Panc1 (cell line): ENCODE measurements around the gene JOSD1. TPM values are rescaled to one million over a fixed set of nuclear protein-coding genes. Genes with fewer than 3 reads are reported as not detected.

Experiments
- ATAC-seq: fragments of 200-7000 bp; cut with Tn5 transposase; 2 replicates; pipeline ENCODE4 v1.9.1; 2020; ENCODE audit warnings: mild to moderate bottlenecking, moderate library complexity
- BruUV-seq: library from RNA; stranded (reverse); fragments of 400-500 nt; replicated peaks from 2 replicates; lab custom pipeline; 2021; lab: Mats Ljungman, UMichigan
- CTCF ChIA-PET: fragments of 300-600 bp; sonication (Branson Sonifier 250); formaldehyde crosslinking; loops from one replicate; lab custom pipeline; 2022; ENCODE audit warnings: antibody characterized with exemption; lab: Charles Lee
- POLR2A ChIA-PET: fragments of 300-600 bp; sonication (Branson Sonifier 250); formaldehyde crosslinking; loops from one replicate; lab custom pipeline; 2022; ENCODE audit warnings: antibody characterized with exemption; lab: Charles Lee
- DNase-seq: peaks from one replicate; pipeline ENCODE4 v3.0.0-alpha.2; 2010; ENCODE audit warnings: low read depth, low spot score
- H3K27ac ChIP-seq: 2 replicates; pipeline ENCODE4 v1.5.1; 2011; ENCODE audit warnings: mild to moderate bottlenecking, low read length, inconsistent platforms
- H3K27me3 ChIP-seq: fragments of 200-500 bp; sonication (Bioruptor generic); 2 replicates; pipeline ENCODE4 v1.6.0; 2014; ENCODE audit warnings: low read length, inconsistent platforms; ENCODE audit not compliant: control insufficient read depth, insufficient read depth
- H3K36me3 ChIP-seq: fragments of 200-500 bp; sonication (Bioruptor generic); 2 replicates; pipeline ENCODE4 v1.5.1; 2014; ENCODE audit warnings: inconsistent platforms, mild to moderate bottlenecking, low read length, moderate library complexity; ENCODE audit not compliant: control insufficient read depth, insufficient read depth
- H3K4me1 ChIP-seq: 2 replicates; pipeline ENCODE4 v1.5.1; 2011; ENCODE audit warnings: inconsistent platforms, mild to moderate bottlenecking, low read length, moderate library complexity; ENCODE audit not compliant: control insufficient read depth, insufficient read depth
- H3K4me3 ChIP-seq, 2 experiments: 2 replicates each; pipeline ENCODE4 v1.5.1; 2011 to 2012; ENCODE audit warnings: low read depth in 2 of 2, low read length in 2 of 2, mild to moderate bottlenecking in 2 of 2, inconsistent platforms in 1 of 2, moderate library complexity in 1 of 2
- H3K9me3 ChIP-seq: fragments of 200-500 bp; sonication (Bioruptor generic); 2 replicates; pipeline ENCODE4 v1.5.1; 2014; ENCODE audit warnings: low read depth, mild to moderate bottlenecking, inconsistent platforms, low read length, moderate library complexity; ENCODE audit not compliant: control insufficient read depth, insufficient read depth
- POLR2AphosphoS5 ChIP-seq: IDR thresholded peaks from 2 replicates; pipeline ENCODE4 v1.6.1; 2012; ENCODE audit warnings: mild to moderate bottlenecking, low read depth, low read length, moderate library complexity
- SIN3A ChIP-seq: IDR thresholded peaks from 2 replicates; pipeline ENCODE4 v1.6.1; 2012; ENCODE audit warnings: low read depth, mild to moderate bottlenecking, low read length, moderate library complexity, borderline replicate concordance; ENCODE audit not compliant: insufficient read depth
- TCF7L2 ChIP-seq: IDR thresholded peaks from 2 replicates; pipeline ENCODE4 v1.6.1; 2011; ENCODE audit warnings: mild to moderate bottlenecking, low read depth, low read length, inconsistent platforms
- in situ Hi-C: cut with HindIII; loops from 2 replicates; pipeline ENCODE4 v1.10.0; 2016; ENCODE audit warnings: low sequenced_read_pairs, low pct_unique_long_range_greater_than_20kb
- intact Hi-C: fragments of 100-400 bp; cut with micrococcal nuclease; formaldehyde crosslinking; loops from one replicate; pipeline ENCODE4 v1.10.0; 2022; ENCODE audit not compliant: unreplicated experiment
- total RNA-seq: library from RNA; stranded (reverse); gene quantifications from one replicate; pipeline ENCODE4 v1.2.1, GENCODE V29; 2021; ENCODE audit not compliant: unreplicated experiment
- TF ChIP-seq, protein P1 (sequence below): fragments of 450-650 bp; IDR thresholded peaks from 2 replicates; pipeline ENCODE4 v1.5.1; 2017; ENCODE audit warnings: mild to moderate bottlenecking
- TF ChIP-seq, protein P2 (sequence below), 2 experiments: IDR thresholded peaks; 2 replicates each; pipeline ENCODE4 v1.6.1; 2011 to 2012; ENCODE audit warnings: low read depth in 2 of 2, control low read depth in 1 of 2, low read length in 1 of 2, mild to moderate bottlenecking in 1 of 2, moderate library complexity in 1 of 2; ENCODE audit not compliant: insufficient read depth in 1 of 2

JOSD1 gene
- total RNA-seq, 1 experiment from 2014 or later = 35.1 TPM

DNA sequence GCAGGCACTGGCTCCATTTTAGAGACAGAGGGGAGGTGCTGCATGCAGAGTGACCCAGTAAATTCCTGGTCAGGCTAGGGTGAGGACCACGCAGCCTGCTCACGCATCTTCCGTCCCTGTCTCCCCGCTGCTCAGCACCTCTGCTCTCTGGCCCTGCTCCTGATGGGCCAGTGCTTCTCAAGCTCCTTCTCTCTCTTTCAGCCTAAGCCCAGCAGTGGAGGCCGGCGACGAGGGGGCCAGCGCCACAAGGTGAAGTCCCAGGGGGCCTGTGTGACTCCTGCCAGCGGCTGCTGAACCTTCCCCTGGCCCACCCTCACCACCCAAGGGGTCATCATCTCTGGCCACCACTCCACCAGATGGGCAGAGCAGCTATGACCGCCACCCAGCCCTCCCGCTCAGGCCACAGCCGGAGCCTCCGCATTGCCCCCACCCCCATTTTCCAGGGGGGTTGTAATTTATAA, 29.7 kb upstream of the JOSD1 start:
- no peak for DNase-seq
- Histone ChIP-seq H3K4me1 (no peaks in the 10 kb centered on the region), H3K36me3 (no peaks in the 10 kb centered on the region; the same call in 1 of the 2 replicates), H3K27me3 (no peaks in the 10 kb centered on the region), H3K4me3 (no peak overlapping the region), H3K9me3 (no peaks in the 10 kb centered on the region), H3K27ac (no peak overlapping the region)
- no TSS peak for BruUV-seq
- intact Hi-C loops (no loop called here), in situ Hi-C loops (no loop called here)
- CTCF ChIA-PET = no interaction called here
- POLR2A ChIA-PET = no interaction called here
- no peak for ATAC-seq
- TF ChIP-seq, protein P1, sequence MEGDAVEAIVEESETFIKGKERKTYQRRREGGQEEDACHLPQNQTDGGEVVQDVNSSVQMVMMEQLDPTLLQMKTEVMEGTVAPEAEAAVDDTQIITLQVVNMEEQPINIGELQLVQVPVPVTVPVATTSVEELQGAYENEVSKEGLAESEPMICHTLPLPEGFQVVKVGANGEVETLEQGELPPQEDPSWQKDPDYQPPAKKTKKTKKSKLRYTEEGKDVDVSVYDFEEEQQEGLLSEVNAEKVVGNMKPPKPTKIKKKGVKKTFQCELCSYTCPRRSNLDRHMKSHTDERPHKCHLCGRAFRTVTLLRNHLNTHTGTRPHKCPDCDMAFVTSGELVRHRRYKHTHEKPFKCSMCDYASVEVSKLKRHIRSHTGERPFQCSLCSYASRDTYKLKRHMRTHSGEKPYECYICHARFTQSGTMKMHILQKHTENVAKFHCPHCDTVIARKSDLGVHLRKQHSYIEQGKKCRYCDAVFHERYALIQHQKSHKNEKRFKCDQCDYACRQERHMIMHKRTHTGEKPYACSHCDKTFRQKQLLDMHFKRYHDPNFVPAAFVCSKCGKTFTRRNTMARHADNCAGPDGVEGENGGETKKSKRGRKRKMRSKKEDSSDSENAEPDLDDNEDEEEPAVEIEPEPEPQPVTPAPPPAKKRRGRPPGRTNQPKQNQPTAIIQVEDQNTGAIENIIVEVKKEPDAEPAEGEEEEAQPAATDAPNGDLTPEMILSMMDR = no peak
- no peak for TF ChIP-seq TCF7L2
- TF ChIP-seq POLR2AphosphoS5 = no peak
- no peak for TF ChIP-seq SIN3A
- TF ChIP-seq, protein P2, sequence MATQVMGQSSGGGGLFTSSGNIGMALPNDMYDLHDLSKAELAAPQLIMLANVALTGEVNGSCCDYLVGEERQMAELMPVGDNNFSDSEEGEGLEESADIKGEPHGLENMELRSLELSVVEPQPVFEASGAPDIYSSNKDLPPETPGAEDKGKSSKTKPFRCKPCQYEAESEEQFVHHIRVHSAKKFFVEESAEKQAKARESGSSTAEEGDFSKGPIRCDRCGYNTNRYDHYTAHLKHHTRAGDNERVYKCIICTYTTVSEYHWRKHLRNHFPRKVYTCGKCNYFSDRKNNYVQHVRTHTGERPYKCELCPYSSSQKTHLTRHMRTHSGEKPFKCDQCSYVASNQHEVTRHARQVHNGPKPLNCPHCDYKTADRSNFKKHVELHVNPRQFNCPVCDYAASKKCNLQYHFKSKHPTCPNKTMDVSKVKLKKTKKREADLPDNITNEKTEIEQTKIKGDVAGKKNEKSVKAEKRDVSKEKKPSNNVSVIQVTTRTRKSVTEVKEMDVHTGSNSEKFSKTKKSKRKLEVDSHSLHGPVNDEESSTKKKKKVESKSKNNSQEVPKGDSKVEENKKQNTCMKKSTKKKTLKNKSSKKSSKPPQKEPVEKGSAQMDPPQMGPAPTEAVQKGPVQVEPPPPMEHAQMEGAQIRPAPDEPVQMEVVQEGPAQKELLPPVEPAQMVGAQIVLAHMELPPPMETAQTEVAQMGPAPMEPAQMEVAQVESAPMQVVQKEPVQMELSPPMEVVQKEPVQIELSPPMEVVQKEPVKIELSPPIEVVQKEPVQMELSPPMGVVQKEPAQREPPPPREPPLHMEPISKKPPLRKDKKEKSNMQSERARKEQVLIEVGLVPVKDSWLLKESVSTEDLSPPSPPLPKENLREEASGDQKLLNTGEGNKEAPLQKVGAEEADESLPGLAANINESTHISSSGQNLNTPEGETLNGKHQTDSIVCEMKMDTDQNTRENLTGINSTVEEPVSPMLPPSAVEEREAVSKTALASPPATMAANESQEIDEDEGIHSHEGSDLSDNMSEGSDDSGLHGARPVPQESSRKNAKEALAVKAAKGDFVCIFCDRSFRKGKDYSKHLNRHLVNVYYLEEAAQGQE (IDR thresholded peaks at IDR 0.05; ENCODE audit: insufficient read depth in 1 of 2, low read depth in 2 of 2, low read length in 1 of 2) = no peak

DNA sequence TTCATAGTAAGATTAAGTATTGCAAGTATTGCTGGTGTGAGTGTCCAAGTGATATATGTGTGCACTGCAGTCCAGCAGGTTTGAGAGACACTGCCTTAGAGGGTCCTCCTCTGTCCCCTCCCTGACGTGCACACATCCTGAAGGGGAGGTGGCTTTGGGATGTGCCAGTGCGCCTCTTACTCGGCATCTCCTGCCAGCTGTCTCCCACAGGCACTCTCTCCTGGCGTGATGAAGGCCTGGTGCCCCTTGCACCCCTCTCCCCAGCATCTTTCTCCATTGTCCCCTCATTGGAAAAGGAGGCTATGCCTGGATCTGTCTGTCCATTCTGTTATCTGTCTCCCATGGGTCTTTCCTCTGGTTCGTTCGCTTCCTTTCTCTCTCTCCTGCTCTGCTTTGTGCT, 29.2 kb upstream of the JOSD1 start:
- no peak for DNase-seq
- ChIA-PET CTCF (no interaction called here), POLR2A (no interaction called here)
- intact Hi-C loops = no loop called here
- no peaks in the 10 kb centered on the region for H3K27me3 ChIP-seq
- no peak for ATAC-seq
- no peaks in the 10 kb centered on the region for H3K4me1 ChIP-seq
- no peak overlapping the region for H3K4me3 ChIP-seq
- H3K27ac ChIP-seq = no peak overlapping the region
- in situ Hi-C loops = no loop called here
- H3K36me3 ChIP-seq = no peaks in the 10 kb centered on the region; the same call in 1 of the 2 replicates
- BruUV-seq = no TSS peak
- TF ChIP-seq, protein P2 (IDR thresholded peaks at IDR 0.05; ENCODE audit: insufficient read depth in 1 of 2, low read depth in 2 of 2, low read length in 1 of 2) = no peak
- TF ChIP-seq TCF7L2 = no peak
- TF ChIP-seq, protein P1 = no peak
- no peak for TF ChIP-seq POLR2AphosphoS5
- no peak for TF ChIP-seq SIN3A
- no peaks in the 10 kb centered on the region for H3K9me3 ChIP-seq
